GM21717 (cell line): Measurements from ENCODE around the gene PDLIM7.

Experiments used
- ATAC-seq: cut with Tn5 transposase; IDR thresholded peaks from one replicate; pipeline ENCODE4 v1.9.1; 2021; ENCODE audit warnings: mild to moderate bottlenecking, moderate library complexity; ENCODE audit not compliant: unreplicated experiment

The PDLIM7 gene

GRCh38 chr5:177446200-177447065 lies 51.0 kb downstream of the PDLIM7 start, which contains the start of gene PRR7:
TSS of gene PRR7 (plus strand) at chr5:177446814. CDS start at chr5:177455068, 8,254 bp downstream.
- ATAC-seq = peak; percentile 41

GRCh38 chr5:177445917-177446199 lies 51.5 kb downstream of the PDLIM7 start:
- no peak for ATAC-seq

- ATAC-seq = no peak
These were observed 52.1 kb downstream of the PDLIM7 start for GRCh38 chr5:177445052-177445916.

GRCh38 chr5:177444106-177445051 lies 53.0 kb downstream of the PDLIM7 start:
- ATAC-seq = no peak

GRCh38 chr5:177443144-177443983 lies 54.0 kb downstream of the PDLIM7 start:
- no peak for ATAC-seq

DNA sequence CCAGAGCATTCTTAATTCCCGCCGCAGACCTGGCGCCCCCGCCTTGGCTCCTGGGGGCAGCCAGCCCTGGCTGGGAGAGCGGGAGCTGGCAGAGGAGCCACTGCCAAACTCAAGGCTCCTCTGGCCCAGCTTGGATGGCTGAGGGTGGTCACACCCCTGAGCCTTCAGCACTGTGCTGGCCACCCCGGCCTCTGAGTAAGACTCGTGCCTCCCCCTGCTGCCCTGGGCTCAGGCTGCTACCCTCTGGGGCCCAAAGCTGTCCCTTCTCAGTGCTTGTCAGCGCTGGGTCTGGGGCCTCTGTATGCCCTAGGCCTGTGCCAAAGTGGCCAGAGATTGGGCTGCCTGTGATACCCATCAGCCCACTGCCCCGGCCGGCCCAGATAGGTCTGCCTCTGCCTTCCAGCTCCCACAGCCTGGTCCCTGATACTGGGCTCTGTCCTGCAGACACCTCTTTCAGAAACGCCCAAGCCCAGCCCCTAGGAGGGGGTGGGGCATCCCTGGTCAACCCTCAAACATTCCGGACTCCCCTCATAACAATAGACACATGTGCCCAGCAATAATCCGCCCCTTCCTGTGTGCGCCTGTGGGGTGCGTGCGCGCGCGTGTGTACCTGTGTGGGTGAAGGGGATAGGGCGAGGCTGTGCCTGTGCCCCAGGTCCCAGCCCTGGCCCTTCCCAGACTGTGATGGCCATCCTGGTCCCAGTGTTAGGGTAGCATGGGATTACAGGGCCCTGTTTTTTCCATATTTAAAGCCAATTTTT lies 55.2 kb downstream of the PDLIM7 start:
- no peak for ATAC-seq

GRCh38 chr5:177440990-177441780 lies 56.2 kb downstream of the PDLIM7 start:
- ATAC-seq = no peak

DNA sequence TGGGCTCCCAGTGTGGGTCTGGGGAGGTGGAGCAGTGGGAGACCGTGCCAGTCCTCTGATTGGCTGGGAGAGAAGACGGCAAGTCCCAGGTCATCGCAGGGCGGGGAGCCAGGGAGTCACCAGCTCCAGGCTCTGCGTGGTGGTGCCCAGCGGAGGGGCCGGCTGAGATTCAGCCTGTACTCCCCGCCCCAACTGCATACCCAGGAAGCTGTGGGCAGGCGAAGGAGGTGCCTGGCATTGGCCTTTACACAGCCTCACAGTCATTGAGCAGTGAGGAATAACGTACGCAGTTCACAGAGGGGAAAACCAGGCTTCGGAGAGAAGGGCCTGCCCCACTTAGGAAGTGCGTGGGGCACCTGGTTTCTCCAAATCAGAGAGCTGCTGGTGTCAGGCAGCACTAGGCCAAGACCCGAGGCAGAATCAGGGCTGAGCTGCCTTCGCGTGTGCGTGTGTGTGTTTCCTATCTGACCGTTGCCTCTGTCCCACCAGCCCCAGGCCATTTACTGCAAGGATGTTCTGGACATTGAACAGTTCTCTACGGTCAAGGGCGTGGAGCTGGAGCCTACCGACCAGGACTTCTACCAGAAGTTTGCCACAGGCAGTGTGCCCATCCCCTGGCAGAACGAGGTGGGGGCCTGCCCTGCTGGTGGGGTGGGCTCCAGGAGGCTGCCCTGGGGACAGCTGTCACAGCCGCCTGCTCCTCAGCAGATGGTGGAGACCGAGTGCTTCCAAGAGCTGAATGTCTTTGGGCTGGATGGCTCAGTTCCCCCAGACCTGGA lies 57.0 kb downstream of the PDLIM7 start:
- no peak for ATAC-seq

DNA sequence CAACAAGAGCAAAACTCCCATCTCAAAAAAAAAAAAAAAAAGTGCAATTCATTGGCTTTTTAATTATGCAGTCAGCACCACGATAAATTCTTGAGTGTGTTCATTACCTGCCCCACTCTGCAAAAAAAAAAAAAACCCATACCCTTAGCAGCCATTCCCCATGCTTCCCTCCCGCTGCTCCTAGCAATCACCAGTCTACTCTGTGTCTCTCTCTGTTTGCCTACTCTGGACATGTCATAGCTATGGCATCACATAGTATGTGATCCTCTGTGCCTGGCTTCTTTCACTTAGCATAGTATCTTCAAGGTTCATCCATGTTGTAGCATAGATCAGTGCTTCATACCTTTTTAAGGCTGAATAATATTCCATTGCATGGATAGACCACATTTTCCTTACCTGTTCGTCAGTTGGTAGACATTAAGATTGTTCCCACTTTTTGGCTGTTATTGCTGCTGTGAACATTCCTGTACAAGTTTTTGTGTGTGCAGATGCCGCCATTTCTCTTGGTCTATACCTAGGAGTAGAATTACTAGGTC lies 57.8 kb downstream of the PDLIM7 start:
- ATAC-seq = no peak

DNA sequence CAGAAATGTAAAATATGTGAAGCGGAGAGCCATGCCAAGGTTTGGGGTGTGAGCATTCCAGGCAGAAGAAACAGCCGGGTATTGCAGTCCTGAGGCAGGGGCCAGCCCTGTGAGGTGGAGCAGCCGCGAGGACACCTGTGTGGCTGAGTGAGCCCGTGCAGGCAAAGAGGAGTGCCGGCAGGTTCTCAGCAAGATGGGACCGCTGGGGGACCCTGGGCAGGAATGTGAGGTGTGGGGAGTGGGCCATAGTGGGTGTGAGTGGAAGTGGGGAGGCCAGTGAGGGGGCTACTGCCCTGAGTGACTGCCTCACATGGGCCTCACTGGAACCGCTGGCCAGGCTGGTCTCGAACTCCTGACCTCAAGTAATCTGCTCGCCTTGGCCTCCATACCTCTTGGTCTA lies 58.9 kb downstream of the PDLIM7 start:
- no peak for ATAC-seq

- ATAC-seq = no peak
These were observed 59.8 kb downstream of the PDLIM7 start for GRCh38 chr5:177437623-177438022.

GRCh38 chr5:177435847-177436536 lies 61.4 kb downstream of the PDLIM7 start:
- no peak for ATAC-seq

GRCh38 chr5:177434942-177435738 lies 62.3 kb downstream of the PDLIM7 start:
- ATAC-seq = no peak

- ATAC-seq = no peak
These were observed 63.0 kb downstream of the PDLIM7 start for GRCh38 chr5:177434437-177434836.

DNA sequence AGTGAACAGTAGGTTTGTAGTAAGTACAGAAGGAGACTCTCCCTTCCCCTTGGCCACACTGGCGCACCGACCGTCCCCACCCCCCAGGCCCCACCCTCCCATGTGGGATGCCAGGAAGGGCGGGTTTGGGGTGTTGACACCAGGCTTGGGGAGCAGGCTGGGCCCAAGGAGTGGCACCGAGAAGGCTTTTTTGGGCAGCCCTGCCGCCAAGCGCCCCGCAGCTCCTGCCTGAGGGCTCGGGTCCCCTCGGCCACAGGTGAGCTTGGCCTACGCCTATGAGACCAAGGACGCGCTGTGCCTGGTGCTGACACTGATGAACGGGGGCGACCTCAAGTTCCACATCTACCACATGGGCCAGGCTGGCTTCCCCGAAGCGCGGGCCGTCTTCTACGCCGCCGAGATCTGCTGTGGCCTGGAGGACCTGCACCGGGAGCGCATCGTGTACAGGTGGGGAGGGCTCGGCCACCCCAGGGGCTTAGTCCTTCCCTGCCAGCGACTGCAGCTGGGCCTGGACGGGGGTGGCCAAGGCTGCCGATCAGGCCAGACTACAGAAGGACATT lies 63.7 kb downstream of the PDLIM7 start:
- no peak for ATAC-seq
